Uterus (tissue), 4 donors: ENCODE data around the gene BIRC7. TPM values are rescaled to one million over a fixed set of nuclear protein-coding genes. Genes with fewer than 3 reads are reported as not detected.

Source experiments
- DNase-seq, 2 donors: peaks; one replicate each; pipeline ENCODE4 v3.0.0-alpha.2; 2019 to 2020
- H3K27ac ChIP-seq, 2 donors: fragments of 200-600 bp; sonication (generic); 1 replicate in 1 of 2; 2 replicates in 1 of 2; pipeline ENCODE4 v1.5.1; 2016 to 2018
- H3K27me3 ChIP-seq, 2 donors: fragments of 200-600 bp; sonication (generic); one replicate each; pipeline ENCODE4 v1.5.1; 2018 to 2019; ENCODE audit warnings: control low read depth in 1 of 2
- H3K36me3 ChIP-seq, 2 donors: fragments of 200-600 bp; sonication (generic); one replicate each; pipeline ENCODE4 v1.5.1; 2019; ENCODE audit warnings: control low read depth in 1 of 2
- H3K4me1 ChIP-seq, 2 donors: fragments of 200-600 bp; sonication (generic); one replicate each; pipeline ENCODE4 v1.5.1; 2018 to 2019; ENCODE audit warnings: control low read depth in 1 of 2
- H3K4me3 ChIP-seq, 2 donors: fragments of 200-600 bp; sonication (generic); 1 replicate in 1 of 2; 2 replicates in 1 of 2; pipeline ENCODE4 v1.5.1; 2018 to 2019; ENCODE audit warnings: mild to moderate bottlenecking in 1 of 2
- H3K9me3 ChIP-seq, 2 donors: fragments of 200-600 bp; sonication (generic); one replicate each; pipeline ENCODE4 v1.5.1; 2019; ENCODE audit warnings: control low read depth in 1 of 2
- POLR2A ChIP-seq, 2 donors: fragments of 450-650 bp; IDR thresholded peaks; one replicate each; pipeline ENCODE4 v1.6.1; 2016; ENCODE audit warnings: antibody characterized with exemption in 2 of 2, mild to moderate bottlenecking in 1 of 2, moderate library complexity in 1 of 2
- intact Hi-C: fragments of 100-400 bp; cut with DNase I; formaldehyde crosslinking; loops from one replicate; pipeline ENCODE4 v1.15.1; 2023; ENCODE audit warnings: low total_unique reads
- total RNA-seq, 4 donors: library from RNA; depleted of rRNA in 3 of 4; stranded (reverse); fragments of >200 nt in 3 of 4; gene quantifications; one replicate each; pipeline versions ENCODE4 v1.1.0 to v1.2.4, GENCODE V29; 2014 to 2023
- TF ChIP-seq, protein P1 (sequence below), 4 experiments: fragments of 200-600 bp in 2 of 4; fragments of 450-650 bp in 2 of 4; sonication (generic) in 2 of 4; IDR thresholded peaks; one replicate each; pipeline ENCODE4 v1.5.1; 2016 to 2019; ENCODE audit warnings: antibody characterized with exemption in 4 of 4, mild to moderate bottlenecking in 2 of 4, moderate library complexity in 1 of 4
- donor health status: DM: yes; HTN: yes; CAD: no.

Gene BIRC7
- total RNA-seq, 4 donors from 2014 or later, result not detected

DNA sequence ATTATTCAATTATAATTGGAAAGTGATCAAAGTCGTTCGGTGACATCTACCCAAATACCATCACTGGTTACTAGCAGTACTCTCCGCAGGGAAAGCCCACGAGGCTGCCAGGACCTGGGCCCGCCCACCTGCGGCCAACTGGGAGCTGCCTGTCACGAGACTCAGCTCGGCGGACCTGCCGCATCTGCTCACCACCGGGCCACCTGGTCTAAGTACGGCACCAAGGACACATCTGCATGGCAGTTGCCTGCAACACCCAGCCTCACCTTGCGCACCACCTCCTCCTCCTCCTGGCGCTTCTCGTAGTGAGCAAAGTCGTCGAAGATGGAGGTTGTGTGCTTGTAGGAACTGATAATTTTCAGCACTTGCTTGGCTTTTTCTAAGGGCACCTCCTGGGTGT lies 33.7 kb upstream of the BIRC7 start:
- Histone ChIP-seq H3K9me3 (no peaks in the 10 kb centered on the region), H3K4me3 (no peak overlapping the region), H3K27me3 (no peaks in the 10 kb centered on the region), H3K4me1 (no peaks in the 10 kb centered on the region), H3K27ac (no peak overlapping the region), H3K36me3 (no peaks in the 10 kb centered on the region)
- intact Hi-C loops, result no loop called here
- DNase-seq, result no peak
- TF ChIP-seq, protein P1, sequence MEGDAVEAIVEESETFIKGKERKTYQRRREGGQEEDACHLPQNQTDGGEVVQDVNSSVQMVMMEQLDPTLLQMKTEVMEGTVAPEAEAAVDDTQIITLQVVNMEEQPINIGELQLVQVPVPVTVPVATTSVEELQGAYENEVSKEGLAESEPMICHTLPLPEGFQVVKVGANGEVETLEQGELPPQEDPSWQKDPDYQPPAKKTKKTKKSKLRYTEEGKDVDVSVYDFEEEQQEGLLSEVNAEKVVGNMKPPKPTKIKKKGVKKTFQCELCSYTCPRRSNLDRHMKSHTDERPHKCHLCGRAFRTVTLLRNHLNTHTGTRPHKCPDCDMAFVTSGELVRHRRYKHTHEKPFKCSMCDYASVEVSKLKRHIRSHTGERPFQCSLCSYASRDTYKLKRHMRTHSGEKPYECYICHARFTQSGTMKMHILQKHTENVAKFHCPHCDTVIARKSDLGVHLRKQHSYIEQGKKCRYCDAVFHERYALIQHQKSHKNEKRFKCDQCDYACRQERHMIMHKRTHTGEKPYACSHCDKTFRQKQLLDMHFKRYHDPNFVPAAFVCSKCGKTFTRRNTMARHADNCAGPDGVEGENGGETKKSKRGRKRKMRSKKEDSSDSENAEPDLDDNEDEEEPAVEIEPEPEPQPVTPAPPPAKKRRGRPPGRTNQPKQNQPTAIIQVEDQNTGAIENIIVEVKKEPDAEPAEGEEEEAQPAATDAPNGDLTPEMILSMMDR (IDR thresholded peaks at IDR 0.05), result no peak

DNA sequence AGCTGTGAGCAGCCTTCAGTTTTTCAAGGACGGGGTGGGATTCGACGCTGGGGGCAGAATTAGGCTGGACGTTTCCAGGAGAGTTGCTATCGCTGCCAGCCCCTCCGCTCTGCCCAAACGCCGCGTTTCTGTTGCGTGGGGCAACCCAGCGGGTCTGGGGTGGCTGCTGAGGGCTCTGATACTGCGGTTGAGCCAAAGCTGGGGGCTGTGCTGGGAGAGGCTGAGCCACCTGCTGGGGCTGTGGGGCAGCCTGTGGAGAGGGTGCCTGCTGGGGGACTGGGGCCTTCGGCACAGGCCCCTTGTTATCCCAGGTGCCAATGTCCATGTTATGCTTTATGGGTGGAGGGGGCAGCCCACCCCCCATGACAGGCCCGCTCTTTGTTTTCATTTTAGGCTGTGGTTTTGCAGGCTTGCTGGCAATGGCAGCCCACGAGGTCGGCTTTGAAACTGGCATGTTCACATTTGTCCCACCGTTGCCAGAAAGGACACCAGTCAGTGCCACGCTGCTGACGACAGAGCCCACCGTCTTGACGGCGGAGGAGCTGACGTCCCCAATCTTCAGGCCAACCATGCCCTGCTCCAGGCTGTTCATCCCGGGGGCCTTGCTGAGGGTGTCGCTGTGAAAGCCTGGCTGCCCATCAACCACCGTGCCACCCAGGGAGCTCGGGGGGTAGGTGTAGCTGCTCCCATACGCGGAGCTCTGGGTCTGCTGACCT lies 32.7 kb upstream of the BIRC7 start:
- H3K4me1 ChIP-seq, result no peaks in the 10 kb centered on the region
- H3K36me3 ChIP-seq, result no peaks in the 10 kb centered on the region
- intact Hi-C loops, result no loop called here
- H3K27ac ChIP-seq, result no peak overlapping the region
- no peaks in the 10 kb centered on the region for H3K27me3 ChIP-seq
- no peak overlapping the region for H3K4me3 ChIP-seq
- no peaks in the 10 kb centered on the region for H3K9me3 ChIP-seq
- DNase-seq, result no peak
- TF ChIP-seq POLR2A (IDR thresholded peaks at IDR 0.05), result no peak
- TF ChIP-seq, protein P1 (IDR thresholded peaks at IDR 0.05), result no peak

DNA sequence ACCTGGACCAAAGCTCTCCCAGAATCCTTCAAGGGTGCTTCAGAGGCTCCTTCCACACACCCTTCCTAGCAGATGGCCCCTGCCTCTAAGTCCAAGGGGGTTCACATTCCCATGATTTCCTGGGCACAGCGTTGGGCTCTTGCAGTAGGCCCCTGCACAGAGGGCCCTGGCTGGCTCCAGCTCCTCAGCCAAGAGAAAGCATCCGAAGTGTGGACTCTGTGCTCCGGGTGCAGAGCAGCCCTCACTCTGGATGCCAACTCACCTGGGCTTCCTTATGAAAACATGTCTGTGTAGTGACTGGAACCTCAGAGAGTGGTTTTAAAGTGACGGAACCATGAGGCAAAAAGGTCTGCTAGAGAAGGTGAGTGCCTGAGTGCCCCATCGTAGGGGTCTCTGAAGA lies 31.3 kb upstream of the BIRC7 start:
- H3K27me3 ChIP-seq, result no peaks in the 10 kb centered on the region
- intact Hi-C loops, result no loop called here
- no peaks in the 10 kb centered on the region for H3K36me3 ChIP-seq
- H3K9me3 ChIP-seq, result no peaks in the 10 kb centered on the region
- no peak overlapping the region for H3K27ac ChIP-seq
- no peak overlapping the region for H3K4me3 ChIP-seq
- DNase-seq, result no peak
- H3K4me1 ChIP-seq, result no peaks in the 10 kb centered on the region
- TF ChIP-seq, protein P1 (IDR thresholded peaks at IDR 0.05), result no peak
- no peak for TF ChIP-seq POLR2A (IDR thresholded peaks at IDR 0.05)

DNA sequence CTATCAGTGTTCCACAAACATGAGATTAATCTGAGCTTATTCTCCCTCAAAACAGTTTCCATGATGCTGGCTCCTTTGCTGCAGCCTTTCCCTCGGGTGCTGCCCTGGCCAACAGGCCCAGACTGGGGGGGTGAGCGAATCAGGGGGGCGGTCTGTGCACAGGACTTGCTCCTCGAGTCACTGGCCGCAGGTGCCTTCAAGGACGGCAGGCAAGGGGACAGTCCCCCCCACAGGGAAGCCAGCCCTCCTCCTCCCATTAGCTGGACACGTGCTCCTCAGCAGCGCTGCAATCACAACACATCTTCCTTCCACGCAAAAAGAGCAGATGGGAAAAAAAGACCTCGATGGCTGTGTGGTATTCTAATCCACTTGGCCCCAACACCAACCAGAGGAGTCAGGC lies 29.8 kb upstream of the BIRC7 start:
- DNase-seq, result no peak
- intact Hi-C loops, result no loop called here
- Histone ChIP-seq H3K27ac (no peak overlapping the region), H3K27me3 (no peaks in the 10 kb centered on the region), H3K4me3 (no peak overlapping the region), H3K9me3 (no peaks in the 10 kb centered on the region), H3K36me3 (no peaks in the 10 kb centered on the region), H3K4me1 (no peaks in the 10 kb centered on the region)
- no peak for TF ChIP-seq POLR2A (IDR thresholded peaks at IDR 0.05)
- TF ChIP-seq, protein P1 (IDR thresholded peaks at IDR 0.05), result no peak

DNA sequence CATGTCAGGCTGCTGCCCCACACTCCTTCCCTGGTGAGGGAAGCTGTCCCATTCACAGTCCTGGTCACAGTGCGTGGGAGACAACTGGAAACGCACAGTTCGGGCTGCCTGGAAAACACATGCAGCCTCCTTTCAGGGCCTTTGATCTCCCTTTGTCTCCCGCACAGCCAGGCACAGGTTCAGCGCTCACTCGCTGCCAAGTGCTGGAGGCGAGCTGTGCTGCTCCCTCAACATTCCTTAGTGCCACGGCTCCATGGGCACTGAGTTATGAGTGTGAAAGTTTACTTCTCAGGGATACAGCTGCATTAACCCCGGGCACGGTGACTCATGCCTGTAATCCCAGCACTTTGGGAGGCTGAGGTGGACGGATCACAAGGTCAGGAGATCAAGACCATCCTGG lies 28.8 kb upstream of the BIRC7 start:
- intact Hi-C loops, result no loop called here
- TF ChIP-seq POLR2A (IDR thresholded peaks at IDR 0.05), result no peak
- TF ChIP-seq, protein P1 (IDR thresholded peaks at IDR 0.05), result no peak
- H3K4me1 ChIP-seq, result no peaks in the 10 kb centered on the region

More for the DNA sequence above, 28.8 kb upstream of the BIRC7 start:
- no peaks in the 10 kb centered on the region for H3K9me3 ChIP-seq
- no peak overlapping the region for H3K27ac ChIP-seq
- no peak overlapping the region for H3K4me3 ChIP-seq
- H3K36me3 ChIP-seq, result no peaks in the 10 kb centered on the region
- no peak for DNase-seq
- H3K27me3 ChIP-seq, result no peaks in the 10 kb centered on the region
